ENCODE results near the gene CYP3A7.
"Not testable (repeated sequence)": the region's sequence is repeated elsewhere in the genome, so short reads cannot be mapped to it uniquely, and the experiment has no call there.

Gene CYP3A7

DNA sequence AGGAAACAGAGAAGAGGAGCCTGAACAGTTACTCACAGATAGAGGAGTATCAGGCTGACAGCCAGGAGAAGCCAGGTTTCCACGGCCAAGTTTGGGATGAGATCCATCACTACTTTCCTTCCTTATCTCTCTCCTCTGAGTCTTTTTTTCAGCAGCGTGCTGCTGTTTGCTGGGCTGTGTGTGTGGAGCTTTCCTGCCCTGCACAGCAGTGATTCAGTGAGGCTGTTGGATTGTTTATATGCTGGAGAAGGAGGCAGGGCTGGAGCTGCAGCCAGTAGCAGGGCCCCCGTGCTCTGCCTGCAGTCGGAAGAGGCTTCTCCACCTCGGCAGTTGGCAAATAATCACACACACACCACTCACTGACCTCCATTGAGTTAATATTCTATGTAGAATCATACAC, at the start of gene CYP3A7:
CYP3A7 (minus strand) TSS at position 210 of the 400 bp plus-strand sequence; CDS start at position 107, 103 bp downstream.
- in situ Hi-C loops (cut with HindIII; ENCODE audit: low sequenced_read_pairs): no loop called here
- no peak within 1 kb of the TSS for H3K4me3 ChIP-seq (ENCODE audit: low read depth, low read length)
- TF ChIP-seq, protein P1, sequence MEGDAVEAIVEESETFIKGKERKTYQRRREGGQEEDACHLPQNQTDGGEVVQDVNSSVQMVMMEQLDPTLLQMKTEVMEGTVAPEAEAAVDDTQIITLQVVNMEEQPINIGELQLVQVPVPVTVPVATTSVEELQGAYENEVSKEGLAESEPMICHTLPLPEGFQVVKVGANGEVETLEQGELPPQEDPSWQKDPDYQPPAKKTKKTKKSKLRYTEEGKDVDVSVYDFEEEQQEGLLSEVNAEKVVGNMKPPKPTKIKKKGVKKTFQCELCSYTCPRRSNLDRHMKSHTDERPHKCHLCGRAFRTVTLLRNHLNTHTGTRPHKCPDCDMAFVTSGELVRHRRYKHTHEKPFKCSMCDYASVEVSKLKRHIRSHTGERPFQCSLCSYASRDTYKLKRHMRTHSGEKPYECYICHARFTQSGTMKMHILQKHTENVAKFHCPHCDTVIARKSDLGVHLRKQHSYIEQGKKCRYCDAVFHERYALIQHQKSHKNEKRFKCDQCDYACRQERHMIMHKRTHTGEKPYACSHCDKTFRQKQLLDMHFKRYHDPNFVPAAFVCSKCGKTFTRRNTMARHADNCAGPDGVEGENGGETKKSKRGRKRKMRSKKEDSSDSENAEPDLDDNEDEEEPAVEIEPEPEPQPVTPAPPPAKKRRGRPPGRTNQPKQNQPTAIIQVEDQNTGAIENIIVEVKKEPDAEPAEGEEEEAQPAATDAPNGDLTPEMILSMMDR (IDR thresholded peaks at IDR 0.05; ENCODE audit: low read depth, low read length, missing control alignments): no peak
- DNase-seq (ENCODE audit: low read depth): no peak

DNA sequence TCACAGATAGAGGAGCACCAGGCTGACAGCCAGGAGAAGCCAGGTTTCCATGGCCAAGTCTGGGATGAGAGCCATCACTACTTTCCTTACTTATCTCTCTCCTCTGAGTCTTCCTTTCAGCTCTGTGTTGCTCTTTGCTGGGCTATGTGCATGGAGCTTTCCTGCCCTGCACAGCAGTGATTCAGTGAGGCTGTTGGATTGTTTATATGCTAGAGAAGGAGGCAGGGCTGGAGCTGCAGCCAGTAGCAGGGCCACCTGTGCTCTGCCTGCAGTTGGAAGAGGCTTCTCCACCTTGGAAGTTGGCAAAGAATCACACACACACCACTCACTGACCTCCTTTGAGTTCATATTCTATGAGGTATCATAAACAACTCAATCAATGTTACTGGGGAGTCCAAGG, 49.0 kb upstream of the CYP3A7 start, which contains the start of gene CYP3A4:
CYP3A4 (minus strand) TSS at position 178 of the 400 bp plus-strand sequence; CDS start at position 75, 103 bp downstream.
- TF ChIP-seq, protein P1 (IDR thresholded peaks at IDR 0.05; ENCODE audit: low read depth, low read length, missing control alignments): no peak
- no peak within 1 kb of the TSS for H3K4me3 ChIP-seq (ENCODE audit: low read depth, low read length)
- in situ Hi-C loops (cut with HindIII; ENCODE audit: low sequenced_read_pairs): no loop called here
- no peak for DNase-seq (ENCODE audit: low read depth)

DNA sequence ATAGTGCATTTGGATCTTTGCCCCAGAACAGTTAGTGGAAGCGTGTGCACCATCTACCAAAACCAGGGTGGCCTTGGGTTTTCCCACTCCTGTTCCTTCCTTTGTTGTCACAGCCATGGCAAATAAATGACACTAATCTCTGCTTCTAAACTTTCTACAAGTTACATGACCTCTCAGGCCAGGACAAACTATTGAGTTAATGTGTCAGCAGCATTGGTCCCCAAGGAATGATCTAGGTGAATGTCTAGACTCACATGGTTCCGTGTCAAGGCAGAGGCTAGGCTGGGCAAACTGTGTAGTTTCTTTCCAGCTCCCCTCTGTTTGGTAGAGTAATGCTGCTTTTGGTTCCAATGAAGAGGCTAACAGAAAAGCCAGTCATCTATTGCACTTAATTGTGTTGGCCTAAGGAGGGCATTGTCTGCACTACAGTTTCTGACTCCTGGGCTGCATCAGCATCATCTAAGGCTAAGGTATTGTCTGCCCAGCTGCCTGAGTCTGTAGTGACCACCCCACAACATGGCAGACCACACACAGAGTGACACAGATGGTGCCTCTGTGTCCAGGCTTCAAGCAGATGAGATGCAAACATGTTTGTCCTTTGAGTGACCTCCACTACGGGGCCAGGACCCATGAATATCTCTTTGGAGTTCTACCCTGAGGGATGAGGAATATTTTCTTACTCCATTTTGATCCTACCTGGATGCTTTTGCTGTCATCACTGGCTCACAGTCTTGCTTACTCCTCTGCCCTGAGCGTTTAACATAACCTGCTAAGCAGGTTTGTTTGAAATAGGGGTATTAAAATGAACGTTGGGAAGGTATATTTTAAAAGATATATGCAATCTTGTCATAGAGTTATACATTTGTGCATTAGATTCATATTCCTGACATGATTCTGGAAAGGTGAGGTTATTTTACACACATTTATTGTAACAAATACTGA, 47.3 kb upstream of the CYP3A7 start:
- in situ Hi-C loops (cut with HindIII; ENCODE audit: low sequenced_read_pairs): no loop called here
- DNase-seq (ENCODE audit: low read depth): no peak
- H3K4me3 ChIP-seq (ENCODE audit: low read depth, low read length): no peak overlapping the region
- TF ChIP-seq, protein P1 (IDR thresholded peaks at IDR 0.05; ENCODE audit: low read depth, low read length, missing control alignments): no peak

GRCh38 chr7:99780588-99780987, 45.6 kb upstream of the CYP3A7 start:
- in situ Hi-C loops (cut with HindIII; ENCODE audit: low sequenced_read_pairs): no loop called here
- H3K4me3 ChIP-seq (ENCODE audit: low read depth, low read length): no peak overlapping the region
- DNase-seq (ENCODE audit: low read depth): no peak
- TF ChIP-seq, protein P1 (IDR thresholded peaks at IDR 0.05; ENCODE audit: low read depth, low read length, missing control alignments): no peak

DNA sequence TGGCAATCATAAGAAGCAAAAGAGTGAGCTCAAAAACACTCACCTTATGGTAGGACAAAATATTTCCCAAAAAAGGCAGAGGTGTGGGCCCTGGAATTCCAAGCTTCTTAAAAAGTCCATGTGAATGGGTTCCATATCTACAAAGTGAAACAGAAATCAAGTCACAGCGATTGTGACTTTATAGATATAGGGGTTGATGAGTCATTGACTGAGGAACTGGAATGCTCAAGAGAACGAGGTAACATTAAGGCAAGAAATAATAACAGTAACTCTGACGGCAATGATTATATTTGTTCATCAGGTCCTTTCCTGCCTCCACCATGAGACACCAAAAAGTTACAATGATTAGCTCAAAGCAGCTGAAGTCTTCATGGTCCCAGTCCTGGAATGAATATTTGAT, 45.0 kb upstream of the CYP3A7 start:
- DNase-seq (ENCODE audit: low read depth): no peak
- no peak overlapping the region for H3K4me3 ChIP-seq (ENCODE audit: low read depth, low read length)
- in situ Hi-C loops (cut with HindIII; ENCODE audit: low sequenced_read_pairs): no loop called here
- TF ChIP-seq, protein P1 (IDR thresholded peaks at IDR 0.05; ENCODE audit: low read depth, low read length, missing control alignments): no peak

- TF ChIP-seq, protein P1 (IDR thresholded peaks at IDR 0.05; ENCODE audit: low read depth, low read length, missing control alignments): no peak
- no peak overlapping the region for H3K4me3 ChIP-seq (ENCODE audit: low read depth, low read length)
- DNase-seq (ENCODE audit: low read depth): no peak
- in situ Hi-C loops (cut with HindIII; ENCODE audit: low sequenced_read_pairs): no loop called here
Observed at GRCh38 chr7:99778880-99779279, 43.9 kb upstream of the CYP3A7 start.

DNA sequence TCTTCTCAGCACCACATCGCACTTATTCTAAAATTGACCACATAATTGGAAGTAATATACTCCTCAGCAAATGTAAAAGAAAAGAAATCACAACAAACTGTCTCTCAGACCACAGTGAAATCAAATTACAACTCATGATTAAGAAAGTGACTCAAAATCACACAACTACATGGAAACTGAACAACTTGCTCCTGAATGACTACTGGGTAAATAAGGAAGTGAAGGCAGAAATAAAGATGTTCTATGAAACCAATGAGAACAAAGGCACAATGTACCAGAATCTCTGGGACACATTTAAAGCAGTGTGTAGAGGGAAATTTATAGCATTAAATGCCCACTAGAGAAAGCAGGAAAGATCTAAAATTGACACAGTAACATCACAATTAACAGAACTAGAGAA, 38.4 kb upstream of the CYP3A7 start:
- in situ Hi-C loops (cut with HindIII; ENCODE audit: low sequenced_read_pairs); H3K4me3 ChIP-seq (ENCODE audit: low read depth, low read length); DNase-seq (ENCODE audit: low read depth): not testable (repeated sequence)

Measured in astrocyte of the cerebellum (primary cell).